H1 (cell line): Measurements from ENCODE around the gene OR7A10. TPM values are rescaled to one million over a fixed set of nuclear protein-coding genes. Genes with fewer than 3 reads are reported as not detected.

Source experiments
- CTCF ChIA-PET: fragments of 300-600 bp; sonication (Branson Sonifier 250); formaldehyde crosslinking; loops from one replicate; lab custom pipeline; 2021; ENCODE audit not compliant: partially characterized antibody; lab: Charles Lee
- POLR2A ChIA-PET: fragments of 300-600 bp; sonication (Branson Sonifier 250); formaldehyde crosslinking; loops from one replicate; lab custom pipeline; 2021; ENCODE audit warnings: inconsistent platforms; ENCODE audit not compliant: partially characterized antibody; lab: Charles Lee
- DNase-seq, 2 experiments: peaks; one replicate each; pipeline versions ENCODE4 v3.0.0 to v3.0.0-alpha.2; 2010 to 2022; ENCODE audit warnings: low spot score in 2 of 2, low read depth in 1 of 2, mixed read lengths in 1 of 2
- FAIRE-seq: peaks from 2 replicates; lab custom pipeline; 2011; peaks lifted over from hg19 to GRCh38; lab: Jason Lieb, UNC
- H2AFZ ChIP-seq: 2 replicates; pipeline ENCODE4 v1.8.1; 2012; ENCODE audit warnings: low read length, inconsistent platforms
- H2AK5ac ChIP-seq: 2 replicates; pipeline ENCODE4 v1.6.1; 2013; ENCODE audit warnings: low read depth, low read length
- H2BK120ac ChIP-seq: replicated peaks from 2 replicates; pipeline ENCODE3; 2013; ENCODE audit warnings: low read depth, low read length, inconsistent platforms
- H2BK12ac ChIP-seq: 2 replicates; pipeline ENCODE4 v1.6.1; 2013; ENCODE audit warnings: low read depth, low read length
- H2BK15ac ChIP-seq: 2 replicates; pipeline ENCODE4 v1.6.1; 2013; ENCODE audit warnings: low read length
- H2BK20ac ChIP-seq: 2 replicates; pipeline ENCODE4 v1.6.1; 2013; ENCODE audit warnings: low read length
- H2BK5ac ChIP-seq: 2 replicates; pipeline ENCODE4 v1.6.1; 2013; ENCODE audit warnings: low read depth, low read length
- H3K14ac ChIP-seq: 2 replicates; pipeline ENCODE4 v1.6.1; 2013; ENCODE audit warnings: inconsistent platforms; ENCODE audit not compliant: insufficient read length
- H3K18ac ChIP-seq: 2 replicates; pipeline ENCODE4 v1.6.1; 2013; ENCODE audit warnings: low read length; ENCODE audit errors: extremely low read depth
- H3K23ac ChIP-seq: 2 replicates; pipeline ENCODE4 v1.6.1; 2013; ENCODE audit warnings: inconsistent platforms; ENCODE audit not compliant: insufficient read length
- H3K23me2 ChIP-seq: 2 replicates; pipeline ENCODE4 v1.6.1; 2013; ENCODE audit warnings: low read depth, low read length
- H3K27ac ChIP-seq: 2 replicates; pipeline ENCODE4 v1.6.1; 2011; ENCODE audit warnings: low read depth, low read length, inconsistent platforms
- H3K27me3 ChIP-seq, 4 experiments: replicated peaks in 1 of 4; 1 replicate in 1 of 4; 2 replicates in 3 of 4; pipeline versions ENCODE4 v1.6.1 to v1.8.1; 2011 to 2013; ENCODE audit warnings: low read length in 3 of 4, mild to moderate bottlenecking in 3 of 4, inconsistent platforms in 2 of 4, mixed read lengths in 2 of 4, moderate library complexity in 1 of 4; ENCODE audit not compliant: control insufficient read depth in 3 of 4, insufficient read depth in 3 of 4; ENCODE audit errors: extremely low read depth in 1 of 4
- H3K36me3 ChIP-seq, 4 experiments: 2 replicates each; pipeline versions ENCODE4 v1.6.1 to v1.8.1; 2011 to 2013; ENCODE audit warnings: mild to moderate bottlenecking in 4 of 4, low read length in 3 of 4, moderate library complexity in 2 of 4, control low read depth in 1 of 4, inconsistent platforms in 1 of 4; ENCODE audit not compliant: insufficient read depth in 4 of 4, control insufficient read depth in 2 of 4
- H3K4ac ChIP-seq: replicated peaks from 2 replicates; pipeline ENCODE3; 2013; ENCODE audit warnings: low read length, low read depth, mixed read lengths, inconsistent platforms; ENCODE audit not compliant: insufficient read length
- H3K4me1 ChIP-seq, 4 experiments: replicated peaks in 1 of 4; 1 replicate in 1 of 4; 2 replicates in 3 of 4; pipeline versions ENCODE4 v1.6.1 to v1.8.1; 2011 to 2013; ENCODE audit warnings: low read length in 3 of 4, inconsistent platforms in 2 of 4, mixed read lengths in 1 of 4; ENCODE audit not compliant: insufficient read depth in 4 of 4, control insufficient read depth in 3 of 4
- H3K4me2 ChIP-seq, 2 experiments: 2 replicates each; pipeline versions ENCODE4 v1.6.1 to v1.8.1; 2011 to 2013; ENCODE audit warnings: low read depth in 2 of 2, low read length in 2 of 2, control low read depth in 1 of 2, inconsistent platforms in 1 of 2, mild to moderate bottlenecking in 1 of 2; ENCODE audit not compliant: insufficient read depth in 1 of 2
- H3K4me3 ChIP-seq, 4 experiments: fragments of 200-600, 300-600 bp in 1 of 4; sonication (generic), shearing (Covaris generic), sonication (Bioruptor Twin) in 1 of 4; 2 replicates each; pipeline versions ENCODE4 v1.5.1 to v1.8.1; 2011 to 2016; ENCODE audit warnings: low read length in 4 of 4, low read depth in 3 of 4, control low read depth in 2 of 4, inconsistent platforms in 2 of 4, mild to moderate bottlenecking in 2 of 4, mixed read lengths in 1 of 4, moderate library complexity in 1 of 4; ENCODE audit not compliant: insufficient read depth in 2 of 4; ENCODE audit errors: extremely low read depth in 1 of 4
- H3K56ac ChIP-seq: replicated peaks from 2 replicates; pipeline ENCODE3; 2013; ENCODE audit warnings: low read depth, mild to moderate bottlenecking, mixed read lengths, low read length, inconsistent platforms; ENCODE audit not compliant: insufficient read length
- H3K79me1 ChIP-seq: 2 replicates; pipeline ENCODE4 v1.6.1; 2013; ENCODE audit warnings: low read depth, low read length, control low read depth
- H3K79me2 ChIP-seq, 2 experiments: 2 replicates each; pipeline versions ENCODE4 v1.6.1 to v1.8.1; 2012 to 2013; ENCODE audit warnings: low read length in 2 of 2, mild to moderate bottlenecking in 2 of 2, inconsistent platforms in 1 of 2; ENCODE audit not compliant: insufficient read depth in 2 of 2, control insufficient read depth in 1 of 2
- H3K9ac ChIP-seq, 4 experiments: replicated peaks in 1 of 4; 1 replicate in 1 of 4; 2 replicates in 3 of 4; pipeline versions ENCODE4 v1.6.1 to v1.8.1; 2011 to 2013; ENCODE audit warnings: low read depth in 3 of 4, low read length in 3 of 4, control low read depth in 2 of 4, mild to moderate bottlenecking in 2 of 4, moderate library complexity in 2 of 4, inconsistent platforms in 1 of 4; ENCODE audit errors: extremely low read depth in 1 of 4
- H3K9me3 ChIP-seq, 2 experiments: 2 replicates each; pipeline versions ENCODE4 v1.6.1 to v1.8.1; 2012 to 2013; ENCODE audit warnings: mild to moderate bottlenecking in 2 of 2, moderate library complexity in 2 of 2, control low read depth in 1 of 2, inconsistent platforms in 1 of 2, low read depth in 1 of 2, low read length in 1 of 2, mixed read lengths in 1 of 2; ENCODE audit not compliant: insufficient read depth in 2 of 2
- H4K20me1 ChIP-seq, 2 experiments: replicated peaks in 1 of 2; 2 replicates each; pipeline versions ENCODE3 to v1.8.1; 2011 to 2013; ENCODE audit warnings: inconsistent platforms in 2 of 2, low read length in 2 of 2, mild to moderate bottlenecking in 1 of 2; ENCODE audit not compliant: insufficient read depth in 2 of 2, control insufficient read depth in 1 of 2
- H4K5ac ChIP-seq: 2 replicates; pipeline ENCODE4 v1.6.1; 2013; ENCODE audit warnings: low read length, low read depth, mixed read lengths, inconsistent platforms; ENCODE audit not compliant: insufficient read length
- H4K8ac ChIP-seq: 2 replicates; pipeline ENCODE4 v1.8.0; 2013; ENCODE audit warnings: mild to moderate bottlenecking, moderate library complexity, low read length, inconsistent platforms; ENCODE audit not compliant: insufficient read depth; ENCODE audit errors: extremely low read depth
- H4K91ac ChIP-seq: replicated peaks from 2 replicates; pipeline ENCODE3; 2013; ENCODE audit warnings: low read length, mixed read lengths, inconsistent platforms; ENCODE audit not compliant: insufficient read length
- BRCA1 ChIP-seq: IDR thresholded peaks from 2 replicates; pipeline ENCODE4 v1.6.1; 2012; ENCODE audit warnings: low read depth, low read length, improper control_type of control experiment
- GABPA ChIP-seq: IDR thresholded peaks from 2 replicates; pipeline ENCODE4 v1.6.1; 2011; ENCODE audit warnings: mild to moderate bottlenecking, low read length, moderate library complexity, borderline replicate concordance; ENCODE audit not compliant: insufficient read depth
- JUND ChIP-seq: IDR thresholded peaks from 2 replicates; pipeline ENCODE4 v1.6.1; 2011; ENCODE audit warnings: mild to moderate bottlenecking, improper control_type of control experiment, low read length
- TEAD4 ChIP-seq: IDR thresholded peaks from 2 replicates; pipeline ENCODE4 v1.6.1; 2012; ENCODE audit warnings: low read depth, low read length, inconsistent platforms, mixed read lengths
- YY1 ChIP-seq: IDR thresholded peaks from 2 replicates; pipeline ENCODE4 v1.6.1; 2011; ENCODE audit warnings: low read depth, mild to moderate bottlenecking, low read length
- WGBS, 2 experiments: shearing (Covaris generic) in 1 of 2; methylation state at CpG; one replicate each; pipeline versions ENCODE4 v1.1.6 to v1.1.7; 2013 to 2015; ENCODE audit warnings: low lambda C conversion rate in 2 of 2, mixed read lengths in 2 of 2, inconsistent platforms in 1 of 2, low coverage in 1 of 2, missing lambda C conversion rate in 1 of 2; ENCODE audit not compliant: insufficient replicate concordance in 2 of 2, insufficient coverage in 1 of 2, insufficient read length in 1 of 2; ENCODE audit errors: extremely low coverage in 1 of 2, missing lambda C conversion rate in 1 of 2; 5-methylcytosine and 5-hydroxymethylcytosine counted together
- polyA plus RNA-seq, 7 experiments: library from polyadenylated mRNA; depleted of rRNA in 3 of 7; stranded (reverse) in 5 of 7; unstranded in 2 of 7; fragments of >200 nt in 5 of 7; fragments of 200-250 nt in 2 of 7; gene quantifications; 1 replicate in 5 of 7; 2 replicates in 1 of 7; 4 replicates in 1 of 7; pipeline versions ENCODE4 v1.2.1 to v1.2.3, GENCODE V29; 2011 to 2013; ENCODE audit warnings: missing spikeins in 2 of 7, mixed read lengths in 2 of 7
- total RNA-seq: library from RNA; stranded (reverse); fragmentation: NEBNext Ultra II Directional; extraction: Animal tissue kit (Norgen Biotek cat#: 25700); gene quantifications from 2 replicates; pipeline ENCODE4 v1.2.1, GENCODE V29; 2021
- TF ChIP-seq, protein P1 (sequence below): IDR thresholded peaks from 2 replicates; pipeline ENCODE4 v1.6.1; 2011; ENCODE audit warnings: low read length, improper control_type of control experiment
- TF ChIP-seq, protein P2 (sequence below): IDR thresholded peaks from 2 replicates; pipeline ENCODE4 v1.6.1; 2012; ENCODE audit warnings: inconsistent platforms
- TF ChIP-seq, protein P3 (sequence below): IDR thresholded peaks from 2 replicates; pipeline ENCODE4 v1.6.1; 2012; ENCODE audit warnings: low read length, inconsistent platforms

Gene OR7A10
- total and polyA plus RNA-seq, 2 of the 8 experiments (the other 6 are each of a cell fraction or from before 2014, with no cell fraction given): not detected

DNA sequence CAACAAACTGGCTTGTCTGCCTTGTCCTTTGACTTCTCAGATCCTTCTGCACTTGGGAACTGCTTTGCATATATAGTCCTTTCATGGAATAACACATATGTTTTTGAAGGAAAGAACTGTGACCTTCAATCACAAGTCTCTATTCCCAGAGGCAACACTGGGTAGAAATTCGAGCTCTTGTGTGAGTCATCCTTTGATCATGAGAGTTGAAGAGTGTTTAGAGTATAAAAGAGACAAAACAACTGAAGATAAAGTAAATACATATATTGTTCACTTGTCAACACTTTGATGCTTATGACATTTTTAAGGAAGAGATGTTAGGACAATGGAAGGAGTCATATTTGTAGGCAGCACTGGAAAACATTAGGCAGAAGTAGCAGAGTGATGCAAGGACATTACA, 8.5 kb downstream of the OR7A10 start:
- no peak for FAIRE-seq
- Histone ChIP-seq H3K27me3 (no peaks in the 10 kb centered on the region), H3K4ac (no peak overlapping the region), H2BK15ac (no peak overlapping the region), H3K14ac (no peak overlapping the region), H2AK5ac (no peak overlapping the region), H3K23me2 (no peaks in the 10 kb centered on the region), H3K56ac (no peak overlapping the region), H4K5ac (no peak overlapping the region), H4K91ac (no peak overlapping the region), H4K8ac (no peak overlapping the region), H3K36me3 (no peaks in the 10 kb centered on the region), H2AFZ (no peak overlapping the region), H3K4me3 (no peak overlapping the region), H2BK12ac (no peak overlapping the region), H2BK20ac (no peak overlapping the region), H3K79me2 (no peaks in the 10 kb centered on the region), H2BK120ac (no peak overlapping the region), H4K20me1 (no peaks in the 10 kb centered on the region), H3K23ac (no peak overlapping the region), H3K79me1 (no peaks in the 10 kb centered on the region)
- ChIA-PET POLR2A (no interaction called here), CTCF (no interaction called here)
- WGBS, 2 experiments: 43% methylated on average over 1 of the region's 1 CpG; no CpG with 5 or more reads in 1 of the 2 experiments
- no peak for TF ChIP-seq YY1
- TF ChIP-seq TEAD4: no peak
- TF ChIP-seq, protein P1, sequence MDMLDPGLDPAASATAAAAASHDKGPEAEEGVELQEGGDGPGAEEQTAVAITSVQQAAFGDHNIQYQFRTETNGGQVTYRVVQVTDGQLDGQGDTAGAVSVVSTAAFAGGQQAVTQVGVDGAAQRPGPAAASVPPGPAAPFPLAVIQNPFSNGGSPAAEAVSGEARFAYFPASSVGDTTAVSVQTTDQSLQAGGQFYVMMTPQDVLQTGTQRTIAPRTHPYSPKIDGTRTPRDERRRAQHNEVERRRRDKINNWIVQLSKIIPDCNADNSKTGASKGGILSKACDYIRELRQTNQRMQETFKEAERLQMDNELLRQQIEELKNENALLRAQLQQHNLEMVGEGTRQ: no peak
- TF ChIP-seq, protein P2, sequence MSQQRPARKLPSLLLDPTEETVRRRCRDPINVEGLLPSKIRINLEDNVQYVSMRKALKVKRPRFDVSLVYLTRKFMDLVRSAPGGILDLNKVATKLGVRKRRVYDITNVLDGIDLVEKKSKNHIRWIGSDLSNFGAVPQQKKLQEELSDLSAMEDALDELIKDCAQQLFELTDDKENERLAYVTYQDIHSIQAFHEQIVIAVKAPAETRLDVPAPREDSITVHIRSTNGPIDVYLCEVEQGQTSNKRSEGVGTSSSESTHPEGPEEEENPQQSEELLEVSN: no peak
- TF ChIP-seq BRCA1: no peak
- TF ChIP-seq GABPA: no peak
- TF ChIP-seq, protein P3, sequence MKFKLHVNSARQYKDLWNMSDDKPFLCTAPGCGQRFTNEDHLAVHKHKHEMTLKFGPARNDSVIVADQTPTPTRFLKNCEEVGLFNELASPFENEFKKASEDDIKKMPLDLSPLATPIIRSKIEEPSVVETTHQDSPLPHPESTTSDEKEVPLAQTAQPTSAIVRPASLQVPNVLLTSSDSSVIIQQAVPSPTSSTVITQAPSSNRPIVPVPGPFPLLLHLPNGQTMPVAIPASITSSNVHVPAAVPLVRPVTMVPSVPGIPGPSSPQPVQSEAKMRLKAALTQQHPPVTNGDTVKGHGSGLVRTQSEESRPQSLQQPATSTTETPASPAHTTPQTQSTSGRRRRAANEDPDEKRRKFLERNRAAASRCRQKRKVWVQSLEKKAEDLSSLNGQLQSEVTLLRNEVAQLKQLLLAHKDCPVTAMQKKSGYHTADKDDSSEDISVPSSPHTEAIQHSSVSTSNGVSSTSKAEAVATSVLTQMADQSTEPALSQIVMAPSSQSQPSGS: no peak
- TF ChIP-seq JUND: no peak
- TF ChIP-seq, all 59 proteins: peak for 0
- no peaks in the 10 kb centered on the region for H3K4me1 ChIP-seq
- H3K9ac ChIP-seq: no peak overlapping the region
- H2BK5ac ChIP-seq: no peak overlapping the region
- H3K4me2 ChIP-seq: no peak overlapping the region
- DNase-seq: no peak
- no peak overlapping the region for H3K18ac ChIP-seq
- peaks cover 64 to 68% of the 10 kb centered on the region in 2 experiments for H3K9me3 ChIP-seq
- no peak overlapping the region for H3K27ac ChIP-seq
